Brain pericyte (primary cell): ENCODE results near the gene DYSF.
"Not testable (repeated sequence)": the region's sequence is repeated elsewhere in the genome, so short reads cannot be mapped to it uniquely, and the experiment has no call there.

Experiments
- DNase-seq: peaks from one replicate; pipeline ENCODE4 v3.0.0-alpha.2; 2012; ENCODE audit warnings: low read depth, low spot score

DYSF gene

GRCh38 chr2:71453404-71454220 is at the start of gene DYSF:
DYSF (plus strand) TSS chr2:71453561.
- DNase-seq: no peak

- no peak for DNase-seq
Measured at GRCh38 chr2:71409611-71410010, 43.8 kb upstream of the DYSF start.

GRCh38 chr2:71410696-71411095 is 42.7 kb upstream of the DYSF start:
- DNase-seq: no peak

DNA sequence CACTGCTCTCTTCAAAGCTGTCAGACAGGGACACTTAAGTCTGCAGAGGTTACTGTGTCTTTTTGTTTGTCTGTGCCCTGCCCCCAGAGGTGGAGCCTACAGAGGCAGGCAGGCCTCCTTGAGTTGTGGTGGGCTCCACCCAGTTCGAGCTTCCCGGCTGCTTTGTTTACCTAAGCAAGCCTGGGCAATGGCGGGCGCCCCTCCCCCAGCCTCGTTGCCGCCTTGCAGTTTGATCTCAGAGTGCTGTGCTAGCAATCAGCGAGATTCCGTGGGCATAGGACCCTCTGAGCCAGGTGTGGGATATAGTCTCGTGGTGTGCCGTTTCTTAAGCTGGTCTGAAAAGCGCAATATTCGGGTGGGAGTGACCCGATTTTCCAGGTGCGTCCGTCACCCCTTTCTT is 36.5 kb upstream of the DYSF start:
- not testable (repeated sequence) for DNase-seq

GRCh38 chr2:71417300-71418202 is 35.8 kb upstream of the DYSF start:
- DNase-seq: no peak

- DNase-seq: no peak
Measured at GRCh38 chr2:71419145-71419544, 34.2 kb upstream of the DYSF start.

GRCh38 chr2:71419976-71420375 is 33.4 kb upstream of the DYSF start:
- DNase-seq: no peak

DNA sequence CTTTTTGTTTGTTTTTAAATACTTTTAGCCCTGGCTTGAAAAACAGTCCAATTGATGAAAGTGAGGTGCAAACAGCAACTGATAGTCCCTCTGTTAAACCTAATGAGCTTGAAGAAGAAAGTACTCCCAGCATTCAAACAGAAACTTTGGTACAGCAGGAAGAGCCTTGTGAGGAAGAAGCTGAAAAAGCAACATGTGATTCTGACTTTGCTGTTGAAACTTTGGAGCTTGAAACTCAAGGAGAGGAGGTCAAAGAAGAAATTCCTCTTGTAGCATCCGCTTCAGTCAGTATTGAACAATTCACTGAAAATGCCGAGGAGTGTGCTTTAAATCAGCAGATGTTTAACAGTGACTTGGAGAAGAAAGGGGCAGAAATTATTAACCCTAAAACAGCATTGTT is 30.6 kb upstream of the DYSF start:
- DNase-seq: no peak

DNA sequence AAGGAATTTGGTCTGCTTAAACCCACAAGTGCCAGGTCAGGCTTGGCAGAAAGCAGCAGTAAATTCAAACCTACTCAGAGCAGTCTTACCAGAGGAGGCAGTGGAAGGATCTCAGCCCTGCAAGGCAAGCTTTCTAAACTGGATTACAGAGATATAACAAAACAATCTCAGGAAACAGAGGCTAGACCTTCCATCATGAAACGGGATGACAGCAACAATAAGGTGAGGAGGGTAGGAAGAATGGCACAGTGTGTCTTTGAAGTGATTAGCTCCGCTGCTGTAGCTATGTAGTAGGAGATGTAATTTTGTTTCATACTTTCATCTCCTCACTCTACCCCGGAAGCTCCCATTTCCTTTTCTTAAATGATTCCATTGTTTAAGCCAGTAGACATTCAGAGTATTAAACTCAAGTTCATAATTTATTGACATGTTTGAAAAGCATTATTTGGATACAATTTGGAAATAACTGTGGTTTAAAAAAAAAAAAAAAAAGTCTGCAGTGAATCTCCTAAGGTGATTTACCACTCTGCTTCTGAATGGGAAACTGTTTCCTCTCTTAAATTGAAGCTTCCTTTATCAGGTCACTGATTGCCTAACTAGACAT is 29.4 kb upstream of the DYSF start:
- no peak for DNase-seq

DNA sequence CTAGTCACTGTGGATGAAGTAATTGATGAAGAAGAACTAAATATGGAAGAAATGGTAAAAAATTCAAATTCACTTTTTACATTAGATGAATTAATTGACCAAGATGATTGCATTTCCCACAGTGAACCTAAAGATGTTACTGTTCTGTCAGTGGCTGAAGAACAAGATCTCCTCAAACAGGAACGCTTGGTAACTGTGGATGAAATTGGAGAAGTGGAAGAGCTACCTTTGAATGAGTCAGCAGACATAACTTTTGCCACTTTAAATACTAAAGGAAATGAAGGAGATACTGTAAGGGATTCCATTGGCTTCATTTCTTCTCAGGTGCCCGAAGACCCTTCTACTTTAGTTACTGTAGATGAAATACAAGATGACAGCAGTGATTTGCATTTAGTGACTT is 26.6 kb upstream of the DYSF start:
- DNase-seq: no peak

DNA sequence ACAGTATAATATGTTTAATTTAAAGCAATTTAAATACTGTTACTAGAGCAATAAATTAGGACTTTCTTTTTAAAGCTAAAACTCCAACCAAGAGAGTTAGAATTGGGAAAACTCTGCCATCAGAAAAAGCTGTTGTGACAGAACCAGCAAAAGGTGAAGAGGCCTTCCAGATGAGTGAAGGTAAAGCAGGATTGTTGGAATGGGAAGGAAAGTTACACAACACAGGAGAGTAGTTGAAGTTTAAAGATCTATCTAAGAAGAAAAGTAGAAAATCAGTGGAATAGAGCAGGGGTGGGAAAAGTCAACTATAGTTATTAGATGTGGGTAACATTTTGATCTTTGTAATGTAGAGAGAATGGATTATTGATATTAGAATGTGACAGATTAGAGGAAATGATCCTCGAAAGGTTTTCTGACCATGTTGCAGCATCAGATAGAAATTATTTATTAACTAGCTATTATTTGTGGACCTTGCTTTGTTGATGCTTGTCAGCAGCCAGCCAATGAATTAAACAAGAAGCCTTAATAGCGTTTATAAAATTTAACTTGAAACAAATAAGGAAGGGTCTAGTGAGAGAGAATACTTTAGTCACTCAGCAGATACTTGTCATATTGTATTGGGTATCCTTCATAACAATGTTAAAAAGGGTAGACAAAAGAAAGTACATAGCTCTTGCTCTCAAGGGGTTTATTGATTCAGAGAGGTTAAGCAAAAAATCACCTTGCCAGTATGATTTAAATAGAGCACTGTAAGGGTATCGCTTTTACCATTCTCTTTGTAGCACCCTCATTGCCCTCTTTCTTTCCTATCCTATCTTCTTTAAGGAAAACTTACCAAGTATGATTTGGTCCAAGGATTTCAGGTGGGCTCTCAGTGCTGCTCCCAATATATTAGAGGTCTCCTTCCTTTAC is 24.6 kb upstream of the DYSF start:
- DNase-seq: no peak

DNA sequence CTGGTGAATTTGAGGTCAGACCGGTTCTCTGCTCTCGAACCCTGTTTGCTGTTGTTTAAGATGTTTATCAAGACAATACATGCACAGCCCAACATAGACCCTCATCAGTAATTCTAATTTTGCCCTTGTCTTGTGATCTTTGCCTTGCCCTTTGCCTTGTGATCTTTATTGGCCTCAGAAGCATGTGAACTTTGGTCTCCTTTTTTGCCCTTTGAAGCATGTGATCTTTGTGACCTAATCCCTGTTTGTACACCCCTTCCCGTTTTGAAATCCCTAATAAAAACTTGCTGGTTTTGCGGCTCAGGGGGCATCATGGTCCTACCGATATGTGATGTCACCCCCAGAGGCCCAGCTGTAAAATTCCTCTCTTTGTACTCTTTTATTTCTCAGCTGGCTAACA is 8.2 kb upstream of the DYSF start:
- DNase-seq: not testable (repeated sequence)

- no peak for DNase-seq
Measured at GRCh38 chr2:71446505-71446904, 6.9 kb upstream of the DYSF start.

GRCh38 chr2:71449343-71449742 is 4.0 kb upstream of the DYSF start:
- no peak for DNase-seq

- DNase-seq: no peak
Measured at GRCh38 chr2:71451705-71452104, 1.7 kb upstream of the DYSF start.

- DNase-seq: no peak
Measured at GRCh38 chr2:71452565-71452964, 796 bp upstream of the DYSF start.

GRCh38 chr2:71454221-71455010 is 1.1 kb downstream of the DYSF start:
- no peak for DNase-seq

GRCh38 chr2:71455011-71455740 is 1.8 kb downstream of the DYSF start:
- no peak for DNase-seq

- DNase-seq: no peak
Measured at GRCh38 chr2:71455741-71456569, 2.6 kb downstream of the DYSF start.
